ENCODE data around the gene FMO5.

The FMO5 gene

GRCh38 chr1:147209825-147210821 is 15.0 kb downstream of the FMO5 start:
- H3K27me3 Mint-ChIP-seq (ENCODE audit: low read depth) = no peaks in the 10 kb centered on the region
- no peak overlapping the region for H3K27ac Mint-ChIP-seq
- H3K36me3 Mint-ChIP-seq (ENCODE audit: low read depth) = no peaks in the 10 kb centered on the region
- peaks cover 9% of the 10 kb centered on the region for H3K4me1 Mint-ChIP-seq
- no peaks in the 10 kb centered on the region for H3K9me3 Mint-ChIP-seq
- no peak for TF ChIP-seq CTCF (IDR thresholded peaks at IDR 0.05; ENCODE audit: unreplicated experiment in 3 of 3)
- no peak overlapping the region for H3K4me3 Mint-ChIP-seq

GRCh38 chr1:147208619-147209018 is 16.5 kb downstream of the FMO5 start:
- Mint-ChIP-seq H3K27ac (no peak overlapping the region), H3K4me3 (no peak overlapping the region), H3K9me3 (no peaks in the 10 kb centered on the region), H3K27me3 (ENCODE audit: low read depth) (no peaks in the 10 kb centered on the region), H3K4me1 (no peaks in the 10 kb centered on the region), H3K36me3 (ENCODE audit: low read depth) (peaks cover 4% of the 10 kb centered on the region)
- TF ChIP-seq CTCF (IDR thresholded peaks at IDR 0.05; ENCODE audit: unreplicated experiment in 3 of 3) = no peak

GRCh38 chr1:147207192-147207591 is 17.9 kb downstream of the FMO5 start:
- no peak overlapping the region for H3K27ac Mint-ChIP-seq
- H3K4me1 Mint-ChIP-seq = no peaks in the 10 kb centered on the region
- H3K27me3 Mint-ChIP-seq (ENCODE audit: low read depth) = no peaks in the 10 kb centered on the region
- TF ChIP-seq CTCF (IDR thresholded peaks at IDR 0.05; ENCODE audit: unreplicated experiment in 3 of 3) = no peak
- peaks cover 9% of the 10 kb centered on the region for H3K36me3 Mint-ChIP-seq (ENCODE audit: low read depth)
- H3K9me3 Mint-ChIP-seq = no peaks in the 10 kb centered on the region
- H3K4me3 Mint-ChIP-seq = no peak overlapping the region

GRCh38 chr1:147204080-147204479 is 21.1 kb downstream of the FMO5 start:
- no peaks in the 10 kb centered on the region for H3K4me1 Mint-ChIP-seq
- H3K9me3 Mint-ChIP-seq = no peaks in the 10 kb centered on the region
- no peak overlapping the region for H3K27ac Mint-ChIP-seq
- TF ChIP-seq CTCF (IDR thresholded peaks at IDR 0.05; ENCODE audit: unreplicated experiment in 3 of 3) = no peak
- H3K4me3 Mint-ChIP-seq = no peak overlapping the region
- H3K36me3 Mint-ChIP-seq (ENCODE audit: low read depth) = peaks cover 9% of the 10 kb centered on the region
- no peaks in the 10 kb centered on the region for H3K27me3 Mint-ChIP-seq (ENCODE audit: low read depth)

- Mint-ChIP-seq H3K27me3 (ENCODE audit: low read depth) (no peaks in the 10 kb centered on the region), H3K36me3 (ENCODE audit: low read depth) (peaks cover 9% of the 10 kb centered on the region), H3K27ac (no peak overlapping the region), H3K9me3 (no peaks in the 10 kb centered on the region), H3K4me3 (no peak overlapping the region), H3K4me1 (no peaks in the 10 kb centered on the region)
- no peak for TF ChIP-seq CTCF (IDR thresholded peaks at IDR 0.05; ENCODE audit: unreplicated experiment in 3 of 3)
These were observed 22.6 kb downstream of the FMO5 start for GRCh38 chr1:147202576-147202975.

- H3K27ac Mint-ChIP-seq = no peak overlapping the region
- no peaks in the 10 kb centered on the region for H3K27me3 Mint-ChIP-seq (ENCODE audit: low read depth)
- no peak overlapping the region for H3K4me3 Mint-ChIP-seq
- H3K9me3 Mint-ChIP-seq = peaks cover 2% of the 10 kb centered on the region
- H3K36me3 Mint-ChIP-seq (ENCODE audit: low read depth) = peaks cover 9% of the 10 kb centered on the region
- TF ChIP-seq CTCF (IDR thresholded peaks at IDR 0.05; ENCODE audit: unreplicated experiment in 3 of 3) = no peak
- H3K4me1 Mint-ChIP-seq = no peaks in the 10 kb centered on the region
These were observed 23.4 kb downstream of the FMO5 start for GRCh38 chr1:147201786-147202185.

Data from nephron (organoid).